ENCODE data around the gene PPP2R5C. TPM values are rescaled to one million over a fixed set of nuclear protein-coding genes. Genes with fewer than 3 reads are reported as not detected.

Gene PPP2R5C
- total and polyA plus RNA-seq, 9 of the 15 experiments (the other 6 are each of a cell fraction or from before 2014, with no cell fraction given), result 284 to 617 (median 395) TPM

- TF ChIP-seq ZBTB40 (IDR thresholded peaks at IDR 0.05) (no peak), ZBTB40 (CRISPR knock-in tag; IDR thresholded peaks at IDR 0.05) (no peak), RBBP5 (IDR thresholded peaks at IDR 0.05; ENCODE audit: borderline replicate concordance, insufficient read depth, low read length, poor library complexity, severe bottlenecking) (no peak), ZNF449 (CRISPR knock-in tag; IDR thresholded peaks at IDR 0.05) (no peak), ZFP1 (CRISPR knock-in tag; IDR thresholded peaks at IDR 0.05) (no peak), NEUROD1 (IDR thresholded peaks at IDR 0.05; ENCODE audit: borderline replicate concordance, low read depth, low read length, partially characterized antibody) (no peak), FOSL1 (tag; conservative IDR thresholded peaks at IDR 0.05) (0 out of 2 replicates have a peak, but pooled peaks have one; percentile 14), NCOA4 (IDR thresholded peaks at IDR 0.05; ENCODE audit: partially characterized antibody) (no peak), ATF1 (CRISPR knock-in tag; IDR thresholded peaks at IDR 0.05) (no peak), ATF1 (tag; IDR thresholded peaks at IDR 0.05) (peak; percentile 34; the same call in 1 of the 2 replicates), ZNF778 (CRISPR knock-in tag; IDR thresholded peaks at IDR 0.05) (no peak), SNAPC5 (CRISPR knock-in tag; IDR thresholded peaks at IDR 0.05) (no peak), SOX6 (IDR thresholded peaks at IDR 0.05) (0 out of 2 replicates have a peak, but pooled peaks have one; percentile 18), ELF1 (tag; IDR thresholded peaks at IDR 0.05) (no peak), TAF9B (IDR thresholded peaks at IDR 0.05; ENCODE audit: partially characterized antibody) (no peak), PPARD (CRISPR knock-in tag; IDR thresholded peaks at IDR 0.05) (no peak), NFE2 (IDR thresholded peaks at IDR 0.05; ENCODE audit: low read depth) (peak; percentile 91), FOXM1 (IDR thresholded peaks at IDR 0.05; ENCODE audit: low read depth) (no peak), FOXM1 (CRISPR knock-in tag; IDR thresholded peaks at IDR 0.05; ENCODE audit: low read depth) (no peak)
Measured at GRCh38 chr14:101899263-101899662, 137.8 kb downstream of the PPP2R5C start (continued).
